K562 (cell line): Measurements from ENCODE around the gene ADK. TPM values are rescaled to one million over a fixed set of nuclear protein-coding genes. Genes with fewer than 3 reads are reported as not detected.

Experiments used
- ATAC-seq: fragments of 200-7000 bp; cut with Tn5 transposase; 3 replicates; pipeline ENCODE4 v1.9.1; 2020; ENCODE audit warnings: moderate library complexity
- BruUV-seq: library from RNA; stranded (reverse); fragments of 400-500 nt; replicated peaks from 2 replicates; lab custom pipeline; 2021; lab: Mats Ljungman, UMichigan
- CTCF ChIA-PET: fragments of 300-600 bp; formaldehyde crosslinking; extraction: SDS; loops from one replicate; lab custom pipeline; 2021; ENCODE audit warnings: low intra/inter-chr PET ratio; lab: Yijun Ruan, JAX
- POLR2A ChIA-PET: fragments of 300-600, 350-650 bp; sonication (Branson Sonifier 250); formaldehyde crosslinking; extraction: SDS; loops from one replicate; lab custom pipeline; 2021; ENCODE audit warnings: antibody characterized with exemption, inconsistent platforms; lab: Yijun Ruan, JAX
- DNase-seq, 4 experiments: peaks; one replicate each; pipeline versions ENCODE4 v3.0.0 to v3.0.0-alpha.2; 2011 to 2018; ENCODE audit warnings: low spot score in 3 of 4, mixed read lengths in 3 of 4; ENCODE audit errors: extremely low read depth in 1 of 4
- FAIRE-seq: peaks from 2 replicates; lab custom pipeline; 2011; peaks lifted over from hg19 to GRCh38; lab: Jason Lieb, UNC
- H2AFZ ChIP-seq: 2 replicates; pipeline ENCODE4 v1.6.0; 2011; ENCODE audit warnings: low read depth, low read length, control low read depth, inconsistent platforms
- H3K27ac ChIP-seq: fragments of 200-600 bp; 3 replicates; pipeline ENCODE4 v1.8.0; 2011; ENCODE audit warnings: low read depth, mild to moderate bottlenecking, control low read depth, inconsistent platforms, low read length, moderate library complexity, mixed read lengths; ENCODE audit errors: extremely low read depth
- H3K27me3 ChIP-seq, 2 experiments: fragments of 300-600 bp in 1 of 2; 2 replicates in 1 of 2; 3 replicates in 1 of 2; pipeline versions ENCODE4 v1.6.0 to v1.8.0; 2011; ENCODE audit warnings: inconsistent platforms in 2 of 2, low read length in 2 of 2, mild to moderate bottlenecking in 1 of 2, mixed read lengths in 1 of 2, moderate library complexity in 1 of 2; ENCODE audit not compliant: control insufficient read depth in 2 of 2, insufficient read depth in 2 of 2
- H3K36me3 ChIP-seq: fragments of 300-600 bp; 3 replicates; pipeline ENCODE4 v1.8.0; 2011; ENCODE audit warnings: mild to moderate bottlenecking, low read length, inconsistent platforms; ENCODE audit not compliant: control insufficient read depth, insufficient read depth
- H3K4me1 ChIP-seq, 2 experiments: fragments of 200-600 bp in 1 of 2; replicated peaks in 1 of 2; 2 replicates in 1 of 2; 3 replicates in 1 of 2; pipeline versions ENCODE4 v1.5.1 to v1.8.0; 2011; ENCODE audit warnings: inconsistent platforms in 2 of 2, low read length in 2 of 2, mild to moderate bottlenecking in 1 of 2, mixed read lengths in 1 of 2, moderate library complexity in 1 of 2; ENCODE audit not compliant: control insufficient read depth in 2 of 2, insufficient read depth in 2 of 2
- H3K4me2 ChIP-seq: 2 replicates; pipeline ENCODE4 v1.6.1; 2011; ENCODE audit warnings: low read length, control low read depth, inconsistent platforms, mixed read lengths; ENCODE audit not compliant: insufficient read depth
- H3K4me3 ChIP-seq: fragments of 200-600 bp; sonication (generic), shearing (Covaris generic); 2 replicates; pipeline ENCODE4 v1.5.1; 2016; ENCODE audit warnings: control low read depth, inconsistent platforms
- H3K79me2 ChIP-seq: fragments of 200-600 bp; 3 replicates; pipeline ENCODE4 v1.8.0; 2011; ENCODE audit warnings: low read length, inconsistent platforms; ENCODE audit not compliant: control insufficient read depth, insufficient read depth
- H3K9ac ChIP-seq, 2 experiments: 2 replicates each; pipeline versions ENCODE4 v1.6.0 to v1.6.1; 2011; ENCODE audit warnings: low read depth in 2 of 2, low read length in 2 of 2, control low read depth in 1 of 2, inconsistent platforms in 1 of 2, mild to moderate bottlenecking in 1 of 2, mixed read lengths in 1 of 2; ENCODE audit not compliant: insufficient read depth in 1 of 2
- H3K9me1 ChIP-seq: one replicate; pipeline ENCODE4 v1.6.0; 2011; ENCODE audit warnings: inconsistent platforms, mild to moderate bottlenecking, low read length, moderate library complexity; ENCODE audit not compliant: control insufficient read depth, insufficient read depth
- H3K9me3 ChIP-seq: replicated peaks from 2 replicates; pipeline ENCODE4 v1.5.1; 2011; ENCODE audit warnings: low read depth, low read length, inconsistent platforms; ENCODE audit not compliant: control insufficient read depth, insufficient read depth
- H4K20me1 ChIP-seq: replicated peaks from 2 replicates; pipeline ENCODE4 v1.6.1; 2011; ENCODE audit warnings: low read length, inconsistent platforms, mixed read lengths; ENCODE audit not compliant: control insufficient read depth, insufficient read depth
- CEBPB ChIP-seq: fragments of 450-650 bp; IDR thresholded peaks from 2 replicates; pipeline ENCODE4 v1.6.1; 2016; ENCODE audit warnings: missing genetic modification characterization, missing compliant biosample characterization
- CEBPG ChIP-seq, 3 experiments: fragments of 200-800 bp in 1 of 3; sonication (Bioruptor generic) in 1 of 3; sonication (generic) in 1 of 3; formaldehyde crosslinking in 1 of 3; IDR thresholded peaks in 2 of 3; conservative IDR thresholded peaks in 1 of 3; 2 replicates each; pipeline versions ENCODE4 v1.6.1 to v1.8.0; 2016 to 2022; ENCODE audit warnings: missing compliant biosample characterization in 2 of 3, missing genetic modification characterization in 2 of 3, mild to moderate bottlenecking in 1 of 3, missing genetic modification reagents in 1 of 3
- DPF2 ChIP-seq: fragments of 450-650 bp; IDR thresholded peaks from 2 replicates; pipeline ENCODE4 v1.6.1; 2016
- KLF16 ChIP-seq: IDR thresholded peaks from 2 replicates; pipeline ENCODE4 v1.6.1; 2016; ENCODE audit warnings: antibody characterized with exemption
- PHB2 ChIP-seq: fragments of 450-650 bp; IDR thresholded peaks from 2 replicates; pipeline ENCODE4 v1.6.1; 2017; ENCODE audit warnings: low read depth
- POLR3G ChIP-seq: IDR thresholded peaks from 2 replicates; pipeline ENCODE4 v1.6.1; 2011; ENCODE audit not compliant: insufficient read length, insufficient replicate concordance; ENCODE audit errors: extremely low read depth
- TEAD4 ChIP-seq, 2 experiments: sonication (generic) in 1 of 2; formaldehyde crosslinking in 1 of 2; IDR thresholded peaks; 2 replicates each; pipeline versions ENCODE4 v1.6.1 to v1.8.0; 2012 to 2022; ENCODE audit warnings: borderline replicate concordance in 1 of 2, inconsistent platforms in 1 of 2, low read length in 1 of 2, mild to moderate bottlenecking in 1 of 2, missing genetic modification reagents in 1 of 2
- ZNF175 ChIP-seq: fragments of 200-800 bp; sonication (Bioruptor generic); IDR thresholded peaks from 2 replicates; pipeline ENCODE4 v1.6.1; 2016; ENCODE audit warnings: low read depth, mild to moderate bottlenecking, missing genetic modification characterization, missing compliant biosample characterization
- ZNF282 ChIP-seq: sonication (generic); formaldehyde crosslinking; IDR thresholded peaks from 2 replicates; pipeline ENCODE4 v1.8.1; 2023; ENCODE audit warnings: missing genetic modification reagents
- WGBS: fragments of 100-300 bp; shearing (Covaris generic); methylation state at CpG from one replicate; pipeline ENCODE4 v1.1.6; 2016; ENCODE audit warnings: low coverage, mixed read lengths; ENCODE audit not compliant: insufficient coverage; ENCODE audit errors: missing lambda C conversion rate; 5-methylcytosine and 5-hydroxymethylcytosine counted together
- in situ Hi-C: fragments of 300-500 bp; cut with MboI; formaldehyde crosslinking; loops from 4 replicates; pipeline ENCODE4 v1.15.0; 2018; ENCODE audit warnings: inconsistent platforms, mixed read lengths
- intact Hi-C: fragments of 100-400 bp; cut with micrococcal nuclease; formaldehyde crosslinking; loops from 2 replicates; pipeline ENCODE4 v1.14.2; 2022
- polyA plus RNA-seq, 8 experiments: library from polyadenylated mRNA; depleted of rRNA in 4 of 8; stranded (reverse) in 5 of 8; unstranded in 3 of 8; fragments of >200 nt; fragmentation: Nextera tagmentation in 2 of 8; fragmentation: Illumina TruSeq in 1 of 8; extraction: Ambion mirVana in 2 of 8; extraction: Trizol in 1 of 8; gene quantifications; 2 replicates each; pipeline versions ENCODE4 v1.2.1 to v1.2.3, GENCODE V29; 2011 to 2014; ENCODE audit warnings: inconsistent platforms in 1 of 8, missing spikeins in 1 of 8
- total RNA-seq, 7 experiments: library from RNA; depleted of rRNA in 6 of 7; stranded (reverse); fragments of >200 nt in 6 of 7; fragmentation: Illumina TruSeq in 2 of 7; extraction: Trizol in 2 of 7; gene quantifications; 2 replicates each; pipeline versions ENCODE4 v1.2.1 to v1.2.3, GENCODE V29; 2011 to 2021; ENCODE audit warnings: low replicate concordance in 1 of 7
- TF ChIP-seq, protein P1 (sequence below): fragments of 200-800 bp; sonication (Bioruptor generic); IDR thresholded peaks from 2 replicates; pipeline ENCODE4 v1.6.1; 2017; ENCODE audit warnings: missing genetic modification characterization, missing compliant biosample characterization

Gene ADK
- total and polyA plus RNA-seq, 9 of the 15 experiments (the other 6 are each of a cell fraction or from before 2014, with no cell fraction given), result 54.2 to 97.8 (median 73.6) TPM

DNA sequence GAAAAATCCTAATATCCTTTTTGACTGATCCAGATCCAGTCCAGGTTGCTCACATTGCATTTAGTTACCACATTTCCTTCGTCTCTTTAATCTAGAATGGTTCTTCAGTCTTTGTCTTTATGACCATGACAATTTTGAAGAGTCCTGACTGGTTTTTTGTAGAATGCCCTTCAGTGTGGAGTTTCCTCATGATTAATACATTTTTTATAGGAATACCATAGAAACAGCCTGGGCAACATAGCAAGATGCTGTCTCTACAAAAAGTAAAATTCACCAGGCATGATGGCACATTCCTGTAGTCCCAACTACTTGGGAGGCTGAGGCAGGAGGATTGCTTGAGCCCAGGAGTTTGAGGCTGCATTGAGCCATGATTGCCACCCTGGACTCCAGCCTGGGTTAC, 390.4 kb downstream of the ADK start (continued):
- no peak for TF ChIP-seq TEAD4 (IDR thresholded peaks at IDR 0.05; ENCODE audit: low read length)
- no peak for TF ChIP-seq TEAD4 (CRISPR knock-in tag; IDR thresholded peaks at IDR 0.05; ENCODE audit: borderline replicate concordance)
- TF ChIP-seq ZNF282 (CRISPR knock-in tag), result no peak
- TF ChIP-seq PHB2, result no peak
- TF ChIP-seq ZNF175, result no peak
- TF ChIP-seq, protein P1, sequence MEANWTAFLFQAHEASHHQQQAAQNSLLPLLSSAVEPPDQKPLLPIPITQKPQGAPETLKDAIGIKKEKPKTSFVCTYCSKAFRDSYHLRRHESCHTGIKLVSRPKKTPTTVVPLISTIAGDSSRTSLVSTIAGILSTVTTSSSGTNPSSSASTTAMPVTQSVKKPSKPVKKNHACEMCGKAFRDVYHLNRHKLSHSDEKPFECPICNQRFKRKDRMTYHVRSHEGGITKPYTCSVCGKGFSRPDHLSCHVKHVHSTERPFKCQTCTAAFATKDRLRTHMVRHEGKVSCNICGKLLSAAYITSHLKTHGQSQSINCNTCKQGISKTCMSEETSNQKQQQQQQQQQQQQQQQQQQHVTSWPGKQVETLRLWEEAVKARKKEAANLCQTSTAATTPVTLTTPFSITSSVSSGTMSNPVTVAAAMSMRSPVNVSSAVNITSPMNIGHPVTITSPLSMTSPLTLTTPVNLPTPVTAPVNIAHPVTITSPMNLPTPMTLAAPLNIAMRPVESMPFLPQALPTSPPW (CRISPR knock-in tag), result no peak
- TF ChIP-seq KLF16, result no peak
- TF ChIP-seq DPF2, result no peak
- TF ChIP-seq, all 486 proteins: peak for 0

DNA sequence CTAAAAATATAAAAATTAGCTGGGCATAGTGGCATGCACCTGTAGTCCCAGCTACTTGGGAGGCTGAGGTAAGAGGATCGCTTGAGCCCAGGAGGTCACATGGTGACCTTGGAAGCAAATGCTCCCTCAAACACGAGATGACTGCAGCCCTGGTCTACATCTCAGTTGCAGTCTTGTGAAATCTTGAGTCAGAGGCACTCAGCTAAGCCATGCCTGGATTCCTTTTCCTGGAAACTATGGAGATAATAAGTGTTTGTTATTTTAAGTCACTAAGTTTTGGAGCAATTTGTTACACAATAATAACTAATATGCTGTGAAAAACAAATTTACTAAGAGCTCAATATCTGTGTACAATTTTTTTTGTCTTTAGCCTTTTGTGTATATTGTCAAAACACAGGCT, 391.1 kb downstream of the ADK start:
- no peaks in the 10 kb centered on the region for H4K20me1 ChIP-seq
- CTCF ChIA-PET, result no interaction called here
- H2AFZ ChIP-seq, result no peak overlapping the region
- in situ Hi-C loops, result no loop called here
- H3K4me2 ChIP-seq, result no peak overlapping the region
- H3K4me3 ChIP-seq, result no peak overlapping the region
- BruUV-seq, result no TSS peak
- no peak for FAIRE-seq
- ATAC-seq, result no peak
- TF ChIP-seq POLR3G (no peak), CEBPB (peak; percentile 59), CEBPG (CRISPR knock-in tag; IDR thresholded peaks at IDR 0.05) (no peak), CEBPG (tag; conservative IDR thresholded peaks at IDR 0.05 in 1 of 2, IDR thresholded peaks at IDR 0.05 in 1 of 2) (peak; percentile 43 to 69; a peak in 3 of 4 replicates)
- H3K36me3 ChIP-seq, result no peaks in the 10 kb centered on the region
- 39% methylated on average over 2 of the region's 2 CpGs for WGBS
- H3K79me2 ChIP-seq, result no peaks in the 10 kb centered on the region
- no peak overlapping the region for H3K9ac ChIP-seq
- no peak overlapping the region for H3K27ac ChIP-seq
- H3K4me1 ChIP-seq, result no peaks in the 10 kb centered on the region
- no peaks in the 10 kb centered on the region for H3K9me1 ChIP-seq
- no peaks in the 10 kb centered on the region for H3K9me3 ChIP-seq
- POLR2A ChIA-PET, result no interaction called here
- H3K27me3 ChIP-seq, result no peaks in the 10 kb centered on the region
- no peak for DNase-seq
- intact Hi-C loops, result no loop called here
